ENCODE results near the gene GNA14.
A peak's percentile ranks its signal among the peaks of the same experiment; 100 is the strongest.
"Not testable (repeated sequence)": the region's sequence is repeated elsewhere in the genome, so short reads cannot be mapped to it uniquely, and the experiment has no call there.

Gene GNA14

DNA sequence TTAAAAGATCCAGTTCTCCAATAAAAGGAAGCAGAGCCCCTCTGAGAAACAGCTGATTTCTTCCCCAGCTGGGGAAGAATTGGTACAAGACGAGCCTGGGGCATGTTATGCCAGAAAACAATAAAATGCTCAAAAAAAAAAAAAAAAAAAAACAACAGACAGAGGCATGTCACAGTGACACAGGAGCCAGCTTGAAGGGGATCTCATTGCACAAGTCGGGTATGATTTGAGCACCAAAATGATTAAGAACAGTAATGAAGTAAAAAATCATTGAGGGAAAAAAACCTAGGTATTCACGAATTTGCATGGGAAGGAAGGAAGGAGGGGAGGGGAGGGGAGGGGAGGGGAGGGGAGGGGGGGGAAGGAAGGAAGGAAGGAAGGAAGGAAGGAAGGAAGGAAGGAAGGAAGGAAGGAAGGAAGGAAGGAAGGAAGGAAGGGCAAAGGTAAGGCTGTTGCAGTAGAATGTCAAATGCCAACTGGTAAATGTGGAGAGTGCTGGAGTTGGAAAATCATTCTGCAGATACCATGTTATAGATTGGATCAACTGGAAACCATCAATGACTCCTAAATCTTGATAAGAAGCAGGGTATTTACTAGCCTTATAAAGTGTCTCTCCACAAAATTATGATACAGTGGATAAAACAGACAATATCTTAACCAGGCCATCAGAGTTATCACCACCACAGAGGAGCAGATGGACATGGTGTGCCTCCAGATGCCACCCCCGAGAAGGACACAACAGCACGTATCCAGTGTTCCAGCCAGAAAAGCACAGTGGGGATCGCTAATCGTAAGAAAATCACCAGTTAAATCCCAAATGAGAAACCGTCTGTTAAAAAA lies 7.2 kb downstream of the GNA14 start:
- Histone ChIP-seq H3K36me3 (ENCODE audit: control insufficient read depth, insufficient read depth, low read length) (no peaks in the 10 kb centered on the region), H3K9ac (ENCODE audit: low read depth, low read length) (no peak overlapping the region), H3K4me3 (ENCODE audit: low read depth, low read length) (no peak overlapping the region), H3K27me3 (ENCODE audit: control insufficient read depth, insufficient read depth, low read length) (0 out of 2 replicates have a peak, but pooled peaks cover under 1% of the 10 kb centered on the region), H3K27ac (ENCODE audit: low read depth, low read length) (no peak overlapping the region), H3K9me3 (ENCODE audit: control insufficient read depth, insufficient read depth, low read length) (no peaks in the 10 kb centered on the region), H3K4me1 (ENCODE audit: control insufficient read depth, insufficient read depth, low read length) (peaks cover 31% of the 10 kb centered on the region)

DNA sequence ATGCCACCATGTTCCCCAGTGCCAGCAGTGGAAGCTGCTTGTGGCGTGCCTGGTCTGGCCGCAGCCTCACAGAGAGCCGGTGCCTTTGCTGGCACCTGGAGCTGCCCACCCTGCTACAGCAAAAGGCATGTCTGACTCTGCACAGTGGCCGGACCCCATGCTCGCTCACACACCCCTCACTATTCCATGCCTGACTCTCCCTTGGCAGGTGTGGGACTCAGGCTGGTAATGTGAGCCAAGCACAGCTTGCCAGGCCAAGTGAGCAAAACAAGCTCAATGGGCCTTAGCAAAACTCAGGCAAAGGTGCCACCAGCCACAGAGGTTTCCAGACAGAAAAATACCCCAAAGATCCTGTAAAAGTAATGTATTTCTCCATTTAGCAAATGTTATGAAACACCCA lies 15.5 kb downstream of the GNA14 start:
- Histone ChIP-seq H3K27me3 (ENCODE audit: control insufficient read depth, insufficient read depth, low read length) (no peaks in the 10 kb centered on the region), H3K4me1 (ENCODE audit: control insufficient read depth, insufficient read depth, low read length) (no peaks in the 10 kb centered on the region), H3K9ac (ENCODE audit: low read depth, low read length) (no peak overlapping the region), H3K4me3 (ENCODE audit: low read depth, low read length) (no peak overlapping the region), H3K9me3 (ENCODE audit: control insufficient read depth, insufficient read depth, low read length) (no peaks in the 10 kb centered on the region), H3K27ac (ENCODE audit: low read depth, low read length) (no peak overlapping the region), H3K36me3 (ENCODE audit: control insufficient read depth, insufficient read depth, low read length) (no peaks in the 10 kb centered on the region)

DNA sequence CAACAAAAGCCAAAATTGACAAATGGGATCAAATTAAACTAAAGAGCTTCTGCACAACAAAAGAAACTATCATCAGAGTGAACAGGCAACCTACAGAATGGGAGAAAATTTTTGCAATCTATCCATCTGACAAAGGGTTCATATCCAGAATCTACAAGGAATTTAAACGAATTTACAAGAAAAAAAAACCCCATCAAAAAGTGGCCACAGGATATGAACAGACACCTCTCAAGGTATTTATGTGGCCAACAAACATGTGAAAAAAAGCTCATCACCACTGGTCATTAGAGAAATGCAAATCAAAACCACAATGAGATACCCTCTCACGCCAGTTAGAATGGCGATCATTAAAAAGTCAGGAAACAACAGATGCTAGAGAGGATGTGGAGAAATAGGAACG lies 19.3 kb downstream of the GNA14 start:
- not testable (repeated sequence) for H3K27me3 ChIP-seq (ENCODE audit: control insufficient read depth, insufficient read depth, low read length); H3K27ac ChIP-seq (ENCODE audit: low read depth, low read length); H3K4me1 ChIP-seq (ENCODE audit: control insufficient read depth, insufficient read depth, low read length); H3K36me3 ChIP-seq (ENCODE audit: control insufficient read depth, insufficient read depth, low read length); H3K9ac ChIP-seq (ENCODE audit: low read depth, low read length); H3K9me3 ChIP-seq (ENCODE audit: control insufficient read depth, insufficient read depth, low read length); H3K4me3 ChIP-seq (ENCODE audit: low read depth, low read length)

DNA sequence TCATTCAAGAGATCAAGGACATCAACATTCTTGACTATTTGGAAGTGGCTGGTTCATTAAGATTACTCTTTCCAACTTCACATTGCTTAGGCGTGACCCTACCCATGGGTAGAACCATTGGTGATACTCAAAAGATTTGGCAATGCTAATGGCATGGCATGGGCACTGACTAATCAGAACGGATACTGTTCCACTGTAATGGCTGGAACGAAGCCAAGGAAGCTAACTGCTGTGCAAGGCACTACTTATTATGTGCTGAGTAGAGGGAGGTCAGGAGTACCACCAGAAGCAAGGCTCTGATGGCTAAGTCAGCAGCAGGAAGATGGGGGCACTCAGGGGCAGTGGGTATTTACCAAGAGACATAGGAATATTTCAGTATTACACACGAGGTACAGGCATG lies 31.9 kb downstream of the GNA14 start:
- Histone ChIP-seq H3K4me3 (ENCODE audit: low read depth, low read length) (no peak overlapping the region), H3K9me3 (ENCODE audit: control insufficient read depth, insufficient read depth, low read length) (no peaks in the 10 kb centered on the region)

DNA sequence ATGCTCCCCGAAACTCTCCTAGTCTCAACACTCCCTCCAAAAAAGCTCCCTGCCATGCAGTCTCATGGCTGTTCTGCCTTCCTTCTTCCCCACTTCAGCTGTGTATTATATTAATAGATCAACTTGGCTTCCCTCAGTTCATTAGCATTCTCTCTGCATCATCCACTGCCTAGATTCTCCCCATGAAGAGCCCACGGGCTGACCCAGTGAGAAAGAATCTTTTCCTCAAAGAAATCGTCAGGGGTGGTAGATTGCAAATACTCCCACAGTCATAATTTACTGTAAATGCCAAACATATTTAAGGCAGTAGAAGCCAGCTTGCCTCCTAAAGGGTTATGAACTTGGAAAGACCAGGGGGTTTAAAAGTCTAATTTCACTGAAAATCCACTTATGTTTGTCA lies 33.5 kb downstream of the GNA14 start:
- Histone ChIP-seq H3K4me3 (ENCODE audit: low read depth, low read length) (no peak overlapping the region), H3K4me1 (ENCODE audit: control insufficient read depth, insufficient read depth, low read length) (peaks cover 19% of the 10 kb centered on the region), H3K9ac (ENCODE audit: low read depth, low read length) (no peak overlapping the region), H3K27me3 (ENCODE audit: control insufficient read depth, insufficient read depth, low read length) (no peaks in the 10 kb centered on the region), H3K9me3 (ENCODE audit: control insufficient read depth, insufficient read depth, low read length) (no peaks in the 10 kb centered on the region), H3K27ac (ENCODE audit: low read depth, low read length) (no peak overlapping the region), H3K36me3 (ENCODE audit: control insufficient read depth, insufficient read depth, low read length) (no peaks in the 10 kb centered on the region)

More for the DNA sequence above, 31.9 kb downstream of the GNA14 start:
- Histone ChIP-seq H3K36me3 (ENCODE audit: control insufficient read depth, insufficient read depth, low read length) (no peaks in the 10 kb centered on the region), H3K9ac (ENCODE audit: low read depth, low read length) (no peak overlapping the region), H3K4me1 (ENCODE audit: control insufficient read depth, insufficient read depth, low read length) (peaks cover 4% of the 10 kb centered on the region), H3K27me3 (ENCODE audit: control insufficient read depth, insufficient read depth, low read length) (no peaks in the 10 kb centered on the region), H3K27ac (ENCODE audit: low read depth, low read length) (no peak overlapping the region)

DNA sequence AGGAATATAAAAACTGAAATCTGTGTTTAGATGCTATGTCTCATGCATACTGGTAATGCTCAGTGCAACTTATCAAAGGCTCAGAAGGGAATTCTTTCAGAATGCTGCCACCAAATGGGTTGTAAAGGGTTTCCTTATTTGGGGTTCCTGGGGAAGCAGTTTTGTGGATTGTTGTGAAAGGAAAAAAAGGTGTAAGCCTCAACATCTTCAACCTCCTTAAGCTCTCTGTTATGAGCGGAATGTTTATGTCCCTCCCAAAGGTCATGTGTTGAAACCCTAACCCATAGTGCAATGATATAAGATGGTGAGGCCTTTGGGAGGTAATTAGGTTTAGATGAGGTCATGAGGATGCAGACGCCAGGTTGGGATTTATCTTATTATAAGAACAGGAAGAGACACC lies 41.6 kb downstream of the GNA14 start:
- Histone ChIP-seq H3K36me3 (ENCODE audit: control insufficient read depth, insufficient read depth, low read length) (no peaks in the 10 kb centered on the region), H3K4me3 (ENCODE audit: low read depth, low read length) (no peak overlapping the region), H3K27me3 (ENCODE audit: control insufficient read depth, insufficient read depth, low read length) (no peaks in the 10 kb centered on the region), H3K27ac (ENCODE audit: low read depth, low read length) (peak overlapping the region; percentile 6), H3K4me1 (ENCODE audit: control insufficient read depth, insufficient read depth, low read length) (peaks cover 69% of the 10 kb centered on the region), H3K9ac (ENCODE audit: low read depth, low read length) (no peak overlapping the region), H3K9me3 (ENCODE audit: control insufficient read depth, insufficient read depth, low read length) (no peaks in the 10 kb centered on the region)

DNA sequence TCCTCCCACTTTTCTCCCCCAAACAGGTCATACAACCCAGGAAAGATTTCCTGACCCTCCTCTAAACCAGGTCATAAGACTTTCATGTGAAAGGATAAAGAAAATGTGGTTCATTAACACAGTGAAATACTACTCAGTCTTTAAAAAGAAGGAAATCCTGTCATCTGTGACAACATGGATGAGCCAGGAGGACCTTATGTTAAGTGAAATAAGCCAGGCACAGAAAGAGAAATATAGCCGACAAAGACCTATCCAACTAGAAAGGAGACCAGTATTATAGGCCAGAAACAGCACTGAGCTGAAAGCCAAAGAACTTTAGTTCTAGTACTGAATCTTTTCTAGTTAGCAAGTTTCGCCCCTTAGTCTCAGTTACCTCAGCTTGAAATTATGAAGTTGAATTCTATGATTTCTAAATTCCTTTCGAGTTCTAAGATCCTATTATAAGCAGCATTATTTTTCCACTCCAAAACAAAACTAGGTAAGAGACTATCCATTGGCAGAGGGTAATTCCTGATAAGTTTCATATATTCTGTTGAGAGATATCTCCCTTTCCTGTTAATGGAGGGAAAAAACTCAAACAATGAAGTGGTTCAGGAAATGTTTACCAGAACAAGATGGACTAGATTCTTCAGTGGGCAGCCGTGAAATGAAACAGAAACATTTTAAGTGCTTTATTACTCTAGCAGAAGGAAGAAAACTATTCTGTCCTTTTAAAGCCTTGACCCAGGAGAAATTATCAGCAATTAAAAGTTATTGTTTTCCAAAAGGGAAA lies 42.5 kb downstream of the GNA14 start:
- Histone ChIP-seq H3K9ac (ENCODE audit: low read depth, low read length) (no peak overlapping the region), H3K27ac (ENCODE audit: low read depth, low read length) (peak overlapping the region; percentile 6), H3K4me1 (ENCODE audit: control insufficient read depth, insufficient read depth, low read length) (peaks cover 68% of the 10 kb centered on the region), H3K4me3 (ENCODE audit: low read depth, low read length) (no peak overlapping the region), H3K9me3 (ENCODE audit: control insufficient read depth, insufficient read depth, low read length) (no peaks in the 10 kb centered on the region), H3K27me3 (ENCODE audit: control insufficient read depth, insufficient read depth, low read length) (no peaks in the 10 kb centered on the region), H3K36me3 (ENCODE audit: control insufficient read depth, insufficient read depth, low read length) (no peaks in the 10 kb centered on the region)

DNA sequence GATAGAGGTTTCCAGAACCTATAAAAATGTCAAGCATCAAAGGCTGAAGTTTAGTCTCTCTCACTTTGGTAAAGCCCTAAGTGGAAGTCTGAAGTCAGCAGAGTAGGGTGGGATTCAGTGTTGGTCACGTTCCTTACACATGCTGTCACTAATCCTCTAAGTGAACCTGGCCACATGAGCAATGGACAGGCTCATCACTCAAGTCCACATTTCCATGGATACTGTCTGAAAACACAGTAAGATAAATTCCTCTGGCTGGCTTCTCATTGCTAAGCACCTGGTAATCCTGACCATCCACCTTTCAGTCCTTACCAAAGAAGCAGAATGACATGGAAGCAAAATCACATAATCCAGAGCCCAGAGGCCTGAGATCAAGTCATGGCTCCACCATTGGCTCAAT lies 43.8 kb downstream of the GNA14 start:
- no peak overlapping the region for H3K4me3 ChIP-seq (ENCODE audit: low read depth, low read length)
- H3K36me3 ChIP-seq (ENCODE audit: control insufficient read depth, insufficient read depth, low read length) = no peaks in the 10 kb centered on the region
- H3K9ac ChIP-seq (ENCODE audit: low read depth, low read length) = no peak overlapping the region
- H3K27ac ChIP-seq (ENCODE audit: low read depth, low read length) = no peak overlapping the region
- peaks cover 55% of the 10 kb centered on the region for H3K4me1 ChIP-seq (ENCODE audit: control insufficient read depth, insufficient read depth, low read length)
- H3K27me3 ChIP-seq (ENCODE audit: control insufficient read depth, insufficient read depth, low read length) = no peaks in the 10 kb centered on the region
- no peaks in the 10 kb centered on the region for H3K9me3 ChIP-seq (ENCODE audit: control insufficient read depth, insufficient read depth, low read length)

DNA sequence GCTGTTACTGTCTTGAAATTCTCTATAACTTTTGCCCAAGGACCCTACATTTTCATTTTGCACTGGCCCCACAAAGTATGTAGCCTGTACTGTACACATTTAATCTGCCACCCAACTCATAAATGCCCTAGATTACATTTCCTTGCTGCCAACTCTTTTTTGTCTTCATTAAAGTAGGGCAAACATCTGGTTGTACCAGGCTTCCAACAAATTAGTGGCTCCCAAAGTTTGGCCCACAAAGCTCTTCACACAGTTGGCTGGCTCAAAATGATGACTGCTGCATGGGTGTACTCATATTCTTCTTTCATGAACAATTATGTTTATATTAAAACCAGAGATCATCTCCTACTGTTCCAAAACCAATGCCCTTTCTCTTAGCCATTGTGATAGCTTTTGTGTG lies 45.3 kb downstream of the GNA14 start:
- H3K4me1 ChIP-seq (ENCODE audit: control insufficient read depth, insufficient read depth, low read length) = peaks cover 52% of the 10 kb centered on the region
- no peaks in the 10 kb centered on the region for H3K9me3 ChIP-seq (ENCODE audit: control insufficient read depth, insufficient read depth, low read length)
- H3K9ac ChIP-seq (ENCODE audit: low read depth, low read length) = no peak overlapping the region
- no peaks in the 10 kb centered on the region for H3K27me3 ChIP-seq (ENCODE audit: control insufficient read depth, insufficient read depth, low read length)
- H3K4me3 ChIP-seq (ENCODE audit: low read depth, low read length) = no peak overlapping the region
- H3K27ac ChIP-seq (ENCODE audit: low read depth, low read length) = no peak overlapping the region
- H3K36me3 ChIP-seq (ENCODE audit: control insufficient read depth, insufficient read depth, low read length) = no peaks in the 10 kb centered on the region

DNA sequence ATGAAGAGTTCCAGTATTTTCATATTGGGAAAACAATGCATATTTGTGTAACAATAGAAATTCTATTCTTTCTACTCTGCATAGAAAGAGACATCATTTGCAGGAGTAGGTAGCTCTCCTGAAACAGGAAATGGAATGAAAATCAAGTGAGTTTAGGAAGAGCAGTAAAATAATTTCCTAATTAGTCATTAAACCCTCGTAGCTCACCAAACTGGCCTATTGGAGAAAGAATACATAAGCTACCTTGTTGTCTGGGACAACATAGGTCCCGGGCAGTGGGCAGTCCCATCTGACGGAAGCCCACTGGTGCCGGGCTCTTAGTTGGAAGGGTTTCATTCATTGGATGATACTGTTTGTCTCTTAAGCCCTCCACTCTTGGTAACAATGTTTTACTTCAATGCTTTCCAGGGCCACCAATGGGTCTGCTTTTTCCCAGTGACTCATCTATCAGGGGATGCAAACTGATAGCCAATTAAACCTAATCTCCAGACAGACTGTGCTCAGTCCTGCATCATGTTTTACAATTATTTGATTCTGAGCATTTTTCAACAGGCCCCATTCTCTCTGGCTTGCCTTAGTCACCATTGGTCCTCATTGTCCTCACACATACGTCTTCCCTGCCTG lies 46.5 kb downstream of the GNA14 start:
- Histone ChIP-seq H3K9ac (ENCODE audit: low read depth, low read length) (no peak overlapping the region), H3K27ac (ENCODE audit: low read depth, low read length) (peak overlapping the region; percentile 21), H3K36me3 (ENCODE audit: control insufficient read depth, insufficient read depth, low read length) (no peaks in the 10 kb centered on the region), H3K4me3 (ENCODE audit: low read depth, low read length) (no peak overlapping the region), H3K27me3 (ENCODE audit: control insufficient read depth, insufficient read depth, low read length) (no peaks in the 10 kb centered on the region), H3K9me3 (ENCODE audit: control insufficient read depth, insufficient read depth, low read length) (no peaks in the 10 kb centered on the region), H3K4me1 (ENCODE audit: control insufficient read depth, insufficient read depth, low read length) (peaks cover 44% of the 10 kb centered on the region)

DNA sequence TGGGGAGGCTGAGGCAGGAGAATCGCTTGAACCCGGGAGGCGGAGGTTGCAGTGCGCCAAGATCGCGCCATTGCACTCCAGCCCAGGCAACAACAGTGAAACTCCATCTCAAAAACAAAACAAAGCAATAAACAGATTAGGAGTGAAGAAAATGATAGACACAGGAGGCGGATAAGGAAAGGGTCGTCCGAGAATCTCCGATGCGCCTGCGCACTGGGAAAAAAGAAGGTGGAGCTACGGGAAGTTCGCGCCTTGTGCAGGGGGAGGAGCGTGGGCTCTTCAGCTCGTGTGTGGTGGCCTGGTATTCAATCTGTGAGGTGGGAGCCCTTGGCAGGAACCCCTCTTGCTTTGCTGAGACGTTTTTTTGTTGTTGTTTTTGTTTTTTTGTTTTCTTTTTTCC lies 47.3 kb downstream of the GNA14 start:
- peak overlapping the region; percentile 25; the same call in 1 of the 2 replicates for H3K9ac ChIP-seq (ENCODE audit: low read depth, low read length)
- H3K27me3 ChIP-seq (ENCODE audit: control insufficient read depth, insufficient read depth, low read length) = no peaks in the 10 kb centered on the region
- peaks cover 40% of the 10 kb centered on the region for H3K4me1 ChIP-seq (ENCODE audit: control insufficient read depth, insufficient read depth, low read length)
- peak overlapping the region; percentile 21 for H3K27ac ChIP-seq (ENCODE audit: low read depth, low read length)
- H3K36me3 ChIP-seq (ENCODE audit: control insufficient read depth, insufficient read depth, low read length) = no peaks in the 10 kb centered on the region
- H3K9me3 ChIP-seq (ENCODE audit: control insufficient read depth, insufficient read depth, low read length) = no peaks in the 10 kb centered on the region
- H3K4me3 ChIP-seq (ENCODE audit: low read depth, low read length) = no peak overlapping the region
